KOPT-K1 (cell line): ENCODE results near the gene DPF3.

Experiments
- H3K27ac ChIP-seq: fragments of 200-600 bp; sonication (generic); 2 replicates; pipeline ENCODE4 v1.5.1; 2016; ENCODE audit warnings: antibody characterized with exemption, mild to moderate bottlenecking, low read depth, low read length; ENCODE audit not compliant: poor library complexity, severe bottlenecking
- H3K36me3 ChIP-seq: fragments of 200-600 bp; sonication (generic); 2 replicates; pipeline ENCODE4 v1.5.1; 2017; ENCODE audit warnings: antibody characterized with exemption, mild to moderate bottlenecking, low read length, moderate library complexity; ENCODE audit not compliant: insufficient read depth
- H3K9me3 ChIP-seq: fragments of 200-600 bp; sonication (generic); 2 replicates; pipeline ENCODE4 v1.5.1; 2017; ENCODE audit warnings: antibody characterized with exemption, low read length, mild to moderate bottlenecking; ENCODE audit not compliant: insufficient read depth, poor library complexity, severe bottlenecking

The DPF3 gene

GRCh38 chr14:72597252-72598233, 296.4 kb downstream of the DPF3 start:
- Histone ChIP-seq H3K9me3 (no peaks in the 10 kb centered on the region), H3K27ac (peak overlapping the region; percentile 13), H3K36me3 (no peaks in the 10 kb centered on the region)

GRCh38 chr14:72595152-72595862, 298.6 kb downstream of the DPF3 start:
- Histone ChIP-seq H3K36me3 (no peaks in the 10 kb centered on the region), H3K27ac (peak overlapping the region; percentile 69), H3K9me3 (peaks cover under 1% of the 10 kb centered on the region)

- H3K27ac ChIP-seq, result peak overlapping the region; percentile 69
- no peaks in the 10 kb centered on the region for H3K36me3 ChIP-seq
- H3K9me3 ChIP-seq, result peaks cover 11% of the 10 kb centered on the region
Measured at GRCh38 chr14:72594099-72594901, 299.6 kb downstream of the DPF3 start.

GRCh38 chr14:72591391-72591790, 302.5 kb downstream of the DPF3 start:
- no peaks in the 10 kb centered on the region for H3K36me3 ChIP-seq
- H3K9me3 ChIP-seq, result peaks cover 12% of the 10 kb centered on the region
- H3K27ac ChIP-seq, result no peak overlapping the region

- Histone ChIP-seq H3K27ac (no peak overlapping the region), H3K9me3 (peaks cover 12% of the 10 kb centered on the region), H3K36me3 (no peaks in the 10 kb centered on the region)
Measured at GRCh38 chr14:72590577-72590976, 303.3 kb downstream of the DPF3 start.

- Histone ChIP-seq H3K9me3 (peaks cover 12% of the 10 kb centered on the region), H3K36me3 (no peaks in the 10 kb centered on the region), H3K27ac (no peak overlapping the region)
Measured at GRCh38 chr14:72589652-72590051, 304.2 kb downstream of the DPF3 start.

GRCh38 chr14:72588521-72588920, 305.4 kb downstream of the DPF3 start:
- Histone ChIP-seq H3K36me3 (no peaks in the 10 kb centered on the region), H3K27ac (no peak overlapping the region), H3K9me3 (peaks cover 12% of the 10 kb centered on the region)

GRCh38 chr14:72583316-72584272, 310.3 kb downstream of the DPF3 start:
- Histone ChIP-seq H3K27ac (no peak overlapping the region), H3K9me3 (no peaks in the 10 kb centered on the region), H3K36me3 (no peaks in the 10 kb centered on the region)

GRCh38 chr14:72582582-72582981, 311.3 kb downstream of the DPF3 start:
- no peaks in the 10 kb centered on the region for H3K36me3 ChIP-seq
- H3K9me3 ChIP-seq, result no peaks in the 10 kb centered on the region
- no peak overlapping the region for H3K27ac ChIP-seq

- Histone ChIP-seq H3K27ac (no peak overlapping the region), H3K9me3 (no peaks in the 10 kb centered on the region), H3K36me3 (no peaks in the 10 kb centered on the region)
Measured at GRCh38 chr14:72578514-72578913, 315.4 kb downstream of the DPF3 start.

- H3K27ac ChIP-seq, result no peak overlapping the region
- H3K36me3 ChIP-seq, result no peaks in the 10 kb centered on the region
- no peaks in the 10 kb centered on the region for H3K9me3 ChIP-seq
Measured at GRCh38 chr14:72577521-72577920, 316.4 kb downstream of the DPF3 start.

GRCh38 chr14:72576258-72576657, 317.6 kb downstream of the DPF3 start:
- Histone ChIP-seq H3K27ac (no peak overlapping the region), H3K36me3 (no peaks in the 10 kb centered on the region), H3K9me3 (no peaks in the 10 kb centered on the region)

- no peaks in the 10 kb centered on the region for H3K36me3 ChIP-seq
- no peak overlapping the region for H3K27ac ChIP-seq
- H3K9me3 ChIP-seq, result no peaks in the 10 kb centered on the region
Measured at GRCh38 chr14:72574715-72575114, 319.2 kb downstream of the DPF3 start.
